ENCODE data around the gene TSEN34.
"Not testable (repeated sequence)": the region's sequence is repeated elsewhere in the genome, so short reads cannot be mapped to it uniquely, and the experiment has no call there.

Gene TSEN34

DNA sequence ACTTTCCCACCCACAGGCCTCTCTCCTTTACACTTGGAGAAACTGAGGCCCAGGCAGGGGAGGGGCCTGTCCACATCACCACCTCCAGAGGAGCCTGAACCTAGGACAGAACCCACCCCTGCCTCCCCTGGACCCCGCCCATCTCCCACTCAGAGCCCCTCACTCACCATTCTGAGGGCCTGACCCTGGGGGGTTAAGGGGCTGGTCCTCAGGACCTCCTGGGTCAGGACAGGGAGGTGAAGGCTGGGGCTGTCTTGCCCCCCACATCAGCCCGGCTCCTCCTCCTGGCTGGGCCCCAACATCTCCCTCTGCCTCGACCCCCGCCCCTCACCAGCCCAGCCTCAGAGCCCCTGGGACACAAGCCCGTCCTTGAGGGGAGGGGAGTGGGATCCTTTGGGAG lies 28.6 kb downstream of the TSEN34 start:
- intact Hi-C loops (cut with DNase I); DNase-seq: not testable (repeated sequence)

- DNase-seq; intact Hi-C loops (cut with DNase I): not testable (repeated sequence)
Observed at GRCh38 chr19:54221947-54222346, 30.8 kb downstream of the TSEN34 start.

- DNase-seq; intact Hi-C loops (cut with DNase I): not testable (repeated sequence)
Observed at GRCh38 chr19:54222474-54223276, 31.6 kb downstream of the TSEN34 start, which contains the start of gene LILRB3. TSS of gene LILRB3 (minus strand) at chr19:54223007. CDS start at chr19:54222976, 31 bp downstream.

DNA sequence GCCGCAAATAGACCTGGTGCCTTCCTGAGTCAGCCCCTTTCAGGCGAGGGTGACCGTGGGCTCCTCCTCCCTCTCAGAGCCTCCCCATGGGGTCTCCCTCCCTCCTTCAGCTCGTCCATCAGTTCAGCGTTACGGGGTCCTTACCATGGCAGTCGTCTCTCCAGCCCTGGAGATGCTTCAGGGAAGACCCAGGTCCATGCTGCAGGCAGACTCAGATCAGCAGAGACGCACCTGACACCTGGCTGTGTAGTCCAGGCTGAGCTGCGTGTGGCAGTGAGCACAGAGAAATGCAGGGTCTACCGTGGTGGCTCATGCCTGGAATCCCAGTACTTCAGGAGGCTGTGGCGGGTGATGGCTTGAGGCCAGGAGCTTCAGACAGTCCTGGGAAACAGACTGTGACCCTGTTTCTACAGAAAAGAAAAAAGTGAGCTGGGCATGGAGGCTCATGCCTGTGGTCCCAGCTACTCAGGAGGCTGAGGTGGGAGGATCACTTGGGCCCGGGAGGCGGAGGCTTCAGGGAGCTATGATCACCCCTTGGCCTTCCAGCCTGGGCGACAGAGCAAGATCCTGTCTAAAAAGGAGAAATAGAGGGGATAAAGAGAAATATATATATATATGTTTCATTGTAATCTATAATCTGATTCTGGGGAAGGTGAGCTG lies 32.3 kb downstream of the TSEN34 start:
- intact Hi-C loops (cut with DNase I); DNase-seq: not testable (repeated sequence)

GRCh38 chr19:54223937-54224281 lies 32.8 kb downstream of the TSEN34 start:
- intact Hi-C loops (cut with DNase I); DNase-seq: not testable (repeated sequence)

- intact Hi-C loops (cut with DNase I); DNase-seq: not testable (repeated sequence)
Observed at GRCh38 chr19:54224619-54225018, 33.5 kb downstream of the TSEN34 start.

GRCh38 chr19:54229146-54229545 lies 38.0 kb downstream of the TSEN34 start:
- DNase-seq = no peak
- intact Hi-C loops (cut with DNase I) = no loop called here

DNA sequence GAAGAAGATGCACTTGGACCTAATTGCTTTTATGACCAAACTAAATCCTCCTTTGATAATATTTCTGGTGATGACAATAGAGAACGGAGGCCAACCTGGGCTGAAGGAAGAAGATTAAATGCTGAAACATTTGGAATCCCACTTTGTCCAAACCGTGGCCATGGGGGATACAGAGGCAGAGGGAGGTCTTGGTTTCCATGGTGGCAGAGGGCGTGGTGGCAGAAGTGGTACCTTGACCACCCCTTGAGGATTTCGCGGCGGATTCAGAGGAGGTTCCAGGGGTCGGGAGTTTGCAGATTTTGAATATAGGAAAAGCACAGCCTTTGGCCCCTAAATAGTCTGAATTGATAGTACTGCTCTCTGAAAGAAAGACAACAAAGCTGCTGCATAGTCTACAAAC lies 38.9 kb downstream of the TSEN34 start:
- intact Hi-C loops (cut with DNase I) = loop anchor here (5.0 kb wide), 1 partner anchor 63 kb away; no protein-coding TSS in a partner anchor
- peak in 1 of 42 donors; percentile 6 for DNase-seq

- peak; percentile 74 to 96 (median 91) for DNase-seq
- intact Hi-C loops (cut with DNase I) = loop anchor here (5.0 kb wide), 1 partner anchor 64 kb away; no protein-coding TSS in a partner anchor
Observed at GRCh38 chr19:54231077-54231931, 40.2 kb downstream of the TSEN34 start.

DNA sequence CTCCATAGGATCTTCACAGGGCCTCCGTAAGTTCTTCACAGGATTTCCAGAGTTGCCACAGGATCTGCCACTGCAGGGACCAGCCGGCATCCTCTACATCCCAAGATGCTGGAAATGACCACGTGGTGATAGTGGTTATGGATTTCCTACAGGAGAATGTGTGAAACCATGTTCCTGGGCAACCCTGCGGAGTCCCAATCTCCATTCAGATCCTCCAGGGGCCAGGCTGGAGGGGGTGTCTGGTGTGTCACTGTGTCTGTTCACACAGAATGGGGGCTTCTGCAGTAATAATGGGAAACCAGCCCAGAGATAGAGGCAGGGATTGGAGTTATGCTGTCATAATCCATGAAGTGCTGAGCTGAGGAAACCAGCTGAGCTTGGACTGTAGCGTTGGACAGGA lies 42.8 kb downstream of the TSEN34 start:
- no peak for DNase-seq
- intact Hi-C loops (cut with DNase I) = loop anchor here (5.0 kb wide), 1 partner anchor 67 kb away; no protein-coding TSS in a partner anchor

- DNase-seq; intact Hi-C loops (cut with DNase I): not testable (repeated sequence)
Observed at GRCh38 chr19:54239491-54240371, 48.6 kb downstream of the TSEN34 start.

DNA sequence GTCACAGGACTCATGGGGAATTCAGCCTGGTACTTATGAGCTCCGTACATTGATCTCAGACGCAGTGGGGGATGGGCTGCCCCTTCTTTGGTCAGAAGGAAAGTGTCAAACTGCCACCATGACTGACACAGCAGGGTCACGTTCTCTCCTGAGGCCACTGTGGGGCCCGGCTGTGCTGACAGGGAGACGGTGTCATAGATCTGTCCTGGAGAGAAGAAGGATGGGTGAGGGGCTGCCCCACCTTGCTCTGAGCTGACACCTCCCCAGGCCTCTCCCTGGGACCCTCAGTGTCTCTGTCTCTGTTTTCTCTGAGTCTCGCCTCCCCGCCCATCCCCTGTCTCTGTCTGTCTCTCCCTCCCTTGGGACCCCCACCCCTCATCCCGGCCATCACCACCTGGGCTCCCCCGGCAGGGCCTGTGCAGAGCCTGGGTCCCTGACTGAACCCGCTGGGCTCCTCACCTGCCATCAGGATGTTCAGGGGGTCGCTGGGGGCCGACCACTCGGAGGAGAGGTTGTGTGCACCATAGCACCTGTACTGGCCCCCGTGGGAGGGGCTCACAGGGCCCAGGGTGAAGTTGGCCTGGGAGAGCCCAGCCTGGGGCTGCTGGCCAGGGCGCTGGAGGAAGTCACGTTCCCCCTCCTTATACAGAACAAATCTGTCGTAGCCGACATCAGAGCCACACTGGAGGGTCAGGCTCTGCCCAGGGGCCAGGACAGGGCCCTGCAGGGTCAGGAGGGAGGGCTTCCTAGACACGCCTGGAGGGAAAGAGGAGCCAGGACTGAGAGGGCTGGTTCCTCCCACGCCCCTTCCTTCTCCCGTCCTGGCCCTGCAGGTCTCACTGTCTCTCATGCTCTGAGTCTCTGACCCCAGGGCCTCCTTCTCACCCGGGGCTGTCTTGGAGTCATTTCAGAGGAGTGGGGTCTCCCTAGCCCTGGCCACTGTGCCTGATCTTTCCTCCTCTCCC lies 49.5 kb downstream of the TSEN34 start:
- DNase-seq; intact Hi-C loops (cut with DNase I): not testable (repeated sequence)

DNA sequence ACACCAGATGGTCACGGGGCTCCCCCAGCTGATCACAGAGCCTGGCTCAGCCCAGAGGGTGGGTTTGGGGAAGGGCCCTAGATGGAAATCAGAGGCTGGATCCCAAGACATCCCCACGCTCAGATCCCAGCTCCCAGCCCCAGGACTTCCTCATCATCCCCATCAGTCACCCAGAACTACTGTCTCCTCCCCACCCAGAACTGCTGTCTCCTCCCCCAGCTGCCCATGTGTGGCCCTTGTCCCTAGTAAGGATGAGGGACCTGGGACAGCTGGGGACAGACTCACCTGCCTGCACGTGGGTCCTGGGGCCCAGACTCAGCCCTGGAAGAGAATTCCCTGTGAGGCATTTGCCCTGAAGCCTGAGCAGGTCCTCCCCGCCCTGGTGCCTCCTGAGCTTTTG lies 51.1 kb downstream of the TSEN34 start:
- intact Hi-C loops (cut with DNase I); DNase-seq: not testable (repeated sequence)

DNA sequence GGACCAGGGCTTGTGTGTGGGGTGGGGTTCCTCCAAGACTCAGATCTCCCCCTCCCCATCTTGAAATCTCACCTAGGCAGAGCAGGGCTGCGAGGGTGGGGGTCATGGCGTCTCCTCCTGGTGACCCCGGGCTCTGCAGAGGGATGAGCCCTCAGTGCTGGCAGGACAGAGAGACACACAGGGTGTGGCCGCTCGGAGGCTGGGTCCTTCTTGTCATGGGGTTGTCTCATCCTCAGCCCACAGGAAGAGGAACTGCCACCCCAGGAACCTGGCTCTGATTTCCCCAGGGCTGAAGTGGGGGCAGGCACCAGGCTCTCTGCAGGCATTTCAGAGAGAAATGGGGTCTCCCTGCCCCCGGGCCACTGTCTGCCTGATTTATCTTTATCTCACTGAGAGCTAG lies 51.5 kb downstream of the TSEN34 start, which contains the start of gene LILRA6:
LILRA6 (minus strand) TSS at position 145 of the 400 bp plus-strand sequence.
- intact Hi-C loops (cut with DNase I) = not testable (repeated sequence)

GRCh38 chr19:54243809-54244208 lies 52.7 kb downstream of the TSEN34 start:
- DNase-seq; intact Hi-C loops (cut with DNase I): not testable (repeated sequence)

More for the DNA sequence above, 51.5 kb downstream of the TSEN34 start, which contains the start of gene LILRA6:
- DNase-seq = peak in 1 of 42 donors; percentile 49
